Endothelial cell of umbilical vein (primary cell): Measurements from ENCODE around the gene DSE.

ENCODE experiments used
- CTCF ChIP-seq, 2 donors: IDR thresholded peaks; 1 replicate in 1 of 2; 2 replicates in 1 of 2; pipeline ENCODE4 v1.5.1; 2011; ENCODE audit warnings: low read length in 2 of 2, mild to moderate bottlenecking in 2 of 2, moderate library complexity in 2 of 2, control low read depth in 1 of 2, inconsistent platforms in 1 of 2, low read depth in 1 of 2; ENCODE audit not compliant: insufficient read depth in 1 of 2; ENCODE audit errors: extremely low read depth in 1 of 2
- EZH2 ChIP-seq: IDR thresholded peaks from 2 replicates; pipeline ENCODE4 v1.6.1; 2012; ENCODE audit warnings: borderline replicate concordance, low read depth, mild to moderate bottlenecking, moderate library complexity, low read length, inconsistent platforms; ENCODE audit not compliant: severe bottlenecking
- FOS ChIP-seq: IDR thresholded peaks from 2 replicates; pipeline ENCODE4 v1.6.1; 2011; ENCODE audit warnings: mild to moderate bottlenecking, low read length, moderate library complexity, borderline replicate concordance; ENCODE audit not compliant: insufficient read depth
- JUN ChIP-seq: IDR thresholded peaks from 2 replicates; pipeline ENCODE4 v1.6.1; 2011; ENCODE audit warnings: borderline replicate concordance, low read depth; ENCODE audit not compliant: insufficient read length, insufficient read depth
- MAX ChIP-seq: IDR thresholded peaks from 2 replicates; pipeline ENCODE4 v1.6.1; 2011; ENCODE audit not compliant: insufficient read depth, insufficient read length
- POLR2A ChIP-seq: IDR thresholded peaks from 2 replicates; pipeline ENCODE4 v1.6.1; 2012; ENCODE audit warnings: low read depth, mild to moderate bottlenecking, control low read depth, low read length
- POLR2AphosphoS5 ChIP-seq: IDR thresholded peaks from 2 replicates; pipeline ENCODE4 v1.6.1; 2012; ENCODE audit warnings: low read depth, mild to moderate bottlenecking, control low read depth, low read length, moderate library complexity; ENCODE audit not compliant: insufficient read depth

GRCh38 chr6:116471531-116471930 lies 100.8 kb downstream of the DSE start:
- no peak for TF ChIP-seq CTCF (IDR thresholded peaks at IDR 0.05; ENCODE audit: extremely low read depth in 1 of 2, insufficient read depth in 1 of 2, low read depth in 1 of 2, low read length in 2 of 2)
- no peak for TF ChIP-seq EZH2
- TF ChIP-seq MAX: no peak
- TF ChIP-seq POLR2A: no peak
- no peak for TF ChIP-seq JUN
- no peak for TF ChIP-seq POLR2AphosphoS5
- TF ChIP-seq FOS: no peak
